BJ (cell line): Measurements from ENCODE around the gene EPM2A. TPM values are rescaled to one million over a fixed set of nuclear protein-coding genes. Genes with fewer than 3 reads are reported as not detected.

Source experiments
- CTCF ChIA-PET: fragments of 350-600 bp; formaldehyde crosslinking; extraction: SDS; loops from one replicate; lab custom pipeline; 2021; ENCODE audit warnings: antibody characterized with exemption, inconsistent platforms; lab: Yijun Ruan, JAX
- POLR2A ChIA-PET: fragments of 300-600 bp; sonication (Branson Sonifier 250); formaldehyde crosslinking; extraction: SDS; loops from one replicate; lab custom pipeline; 2021; ENCODE audit warnings: antibody characterized with exemption; lab: Charles Lee
- DNase-seq: peaks from one replicate; pipeline ENCODE4 v3.0.0-alpha.2; 2011; ENCODE audit warnings: low read depth
- H3K27me3 ChIP-seq: 2 replicates; pipeline ENCODE4 v1.6.0; 2011; ENCODE audit warnings: low read length; ENCODE audit not compliant: control insufficient read depth, insufficient read depth
- H3K36me3 ChIP-seq: 2 replicates; pipeline ENCODE4 v1.5.1; 2011; ENCODE audit warnings: low read length; ENCODE audit not compliant: control insufficient read depth, insufficient read depth
- H3K4me3 ChIP-seq: 2 replicates; pipeline ENCODE4 v1.5.1; 2011; ENCODE audit warnings: low read depth, mild to moderate bottlenecking, control low read depth, low read length
- polyA plus RNA-seq: library from polyadenylated mRNA; depleted of rRNA; stranded (reverse); fragments of >200 nt; gene quantifications from 2 replicates; pipeline ENCODE4 v1.2.3, GENCODE V29; 2011
- TF ChIP-seq, protein P1 (sequence below): IDR thresholded peaks from 2 replicates; pipeline ENCODE4 v1.5.1; 2011; ENCODE audit warnings: low read depth, mild to moderate bottlenecking, control low read depth, inconsistent platforms, low read length, moderate library complexity; ENCODE audit not compliant: insufficient read depth

EPM2A gene
- polyA plus RNA-seq, 1 experiment: 6.5 TPM

DNA sequence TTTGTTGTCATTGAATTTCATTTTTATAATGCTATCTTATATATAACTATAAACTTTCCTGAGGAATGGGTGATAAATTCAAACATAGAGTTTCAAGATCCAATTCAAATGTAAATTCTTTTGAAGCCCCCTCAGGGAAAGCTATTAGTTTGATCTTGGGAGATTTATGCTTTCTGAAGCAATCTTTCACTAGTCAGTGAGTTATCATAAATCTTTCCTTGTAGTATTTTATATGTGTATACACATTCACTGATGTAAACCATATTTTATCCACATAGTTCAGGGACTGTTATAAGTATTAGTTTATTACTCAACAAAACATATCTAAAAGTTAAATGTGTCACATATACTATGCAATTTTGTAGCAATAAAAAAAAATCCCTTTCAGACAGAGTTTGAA, 2.9 kb upstream of the EPM2A start:
- H3K4me3 ChIP-seq: no peak overlapping the region
- DNase-seq: no peak
- TF ChIP-seq, protein P1, sequence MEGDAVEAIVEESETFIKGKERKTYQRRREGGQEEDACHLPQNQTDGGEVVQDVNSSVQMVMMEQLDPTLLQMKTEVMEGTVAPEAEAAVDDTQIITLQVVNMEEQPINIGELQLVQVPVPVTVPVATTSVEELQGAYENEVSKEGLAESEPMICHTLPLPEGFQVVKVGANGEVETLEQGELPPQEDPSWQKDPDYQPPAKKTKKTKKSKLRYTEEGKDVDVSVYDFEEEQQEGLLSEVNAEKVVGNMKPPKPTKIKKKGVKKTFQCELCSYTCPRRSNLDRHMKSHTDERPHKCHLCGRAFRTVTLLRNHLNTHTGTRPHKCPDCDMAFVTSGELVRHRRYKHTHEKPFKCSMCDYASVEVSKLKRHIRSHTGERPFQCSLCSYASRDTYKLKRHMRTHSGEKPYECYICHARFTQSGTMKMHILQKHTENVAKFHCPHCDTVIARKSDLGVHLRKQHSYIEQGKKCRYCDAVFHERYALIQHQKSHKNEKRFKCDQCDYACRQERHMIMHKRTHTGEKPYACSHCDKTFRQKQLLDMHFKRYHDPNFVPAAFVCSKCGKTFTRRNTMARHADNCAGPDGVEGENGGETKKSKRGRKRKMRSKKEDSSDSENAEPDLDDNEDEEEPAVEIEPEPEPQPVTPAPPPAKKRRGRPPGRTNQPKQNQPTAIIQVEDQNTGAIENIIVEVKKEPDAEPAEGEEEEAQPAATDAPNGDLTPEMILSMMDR: no peak
- ChIA-PET POLR2A (no interaction called here), CTCF (no interaction called here)
- no peaks in the 10 kb centered on the region for H3K36me3 ChIP-seq
- no peaks in the 10 kb centered on the region for H3K27me3 ChIP-seq

DNA sequence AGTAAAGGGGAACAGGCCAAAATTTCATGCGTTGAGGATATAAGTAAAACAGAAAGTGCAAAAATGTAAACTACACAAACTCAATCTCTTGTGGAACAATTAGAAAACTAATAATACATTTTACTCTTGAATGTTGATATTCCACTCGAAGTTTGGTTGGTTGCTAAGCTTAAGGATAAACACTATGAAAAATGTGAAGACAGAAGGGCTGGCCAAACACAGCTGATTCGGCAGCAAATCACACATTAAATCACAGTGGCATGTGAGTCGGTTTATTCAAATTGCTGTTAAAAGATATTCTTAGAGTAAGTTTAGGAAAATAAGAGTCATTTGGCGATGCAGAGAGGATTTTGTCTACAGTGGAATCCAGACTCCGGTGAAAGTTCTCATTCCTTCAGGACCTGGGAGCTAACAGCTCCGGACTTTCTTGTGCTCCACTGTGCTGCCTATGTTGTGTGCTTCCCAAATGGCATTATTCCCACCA, 1.4 kb upstream of the EPM2A start:
- ChIA-PET CTCF (interaction anchor here (0.6 to 0.7 kb wide), 3 partner anchors 79 to 155 kb away, joined by 3 to 4 read pairs (median 3); no protein-coding TSS in a partner anchor), POLR2A (no interaction called here)
- TF ChIP-seq, protein P1: no peak

DNA sequence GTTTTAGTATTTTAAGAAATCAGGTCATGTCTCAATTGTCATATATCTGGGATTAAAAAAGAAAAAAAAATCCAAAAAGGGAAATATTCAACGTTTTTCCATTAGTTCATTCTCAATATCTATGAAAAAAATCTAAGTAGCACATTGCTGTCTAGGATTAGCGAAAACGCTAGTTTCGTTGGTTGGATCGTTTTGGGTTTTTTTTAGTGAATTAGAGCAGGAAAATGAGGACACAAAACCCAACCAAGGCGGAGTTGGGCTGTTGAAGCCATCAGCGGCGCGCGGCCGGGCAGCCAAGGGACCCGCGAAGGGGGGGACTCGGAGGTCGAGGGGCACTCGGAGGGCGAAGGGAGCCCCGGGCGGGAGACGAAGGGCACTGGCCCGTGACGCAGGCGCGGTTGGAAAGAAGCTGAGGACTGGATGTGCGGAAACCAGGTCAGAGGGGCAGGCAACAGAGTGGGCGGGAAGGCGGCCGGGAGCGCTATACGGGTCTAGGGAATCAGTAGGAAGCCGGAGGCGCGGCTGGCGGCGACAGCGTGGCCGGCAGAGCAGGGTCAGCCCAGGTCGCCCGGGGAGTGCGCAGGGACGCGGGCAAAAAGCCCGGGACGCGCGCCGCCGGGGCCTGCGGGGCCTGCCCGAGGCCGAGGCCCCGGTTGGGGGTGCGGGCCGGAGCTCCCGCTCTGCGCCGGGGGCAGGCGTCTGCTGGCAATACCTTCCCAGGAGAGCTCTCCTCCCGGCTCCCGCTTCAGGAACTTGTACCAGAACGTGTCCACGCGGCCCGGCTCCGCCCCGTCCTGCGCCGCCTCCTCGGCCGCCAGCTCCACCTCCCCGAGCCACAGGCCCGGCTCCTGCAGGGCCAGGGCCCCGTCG, 599 bp downstream of the EPM2A start:
- TF ChIP-seq, protein P1: no peak
- no peaks in the 10 kb centered on the region for H3K27me3 ChIP-seq
- H3K4me3 ChIP-seq: peak overlapping the region; percentile 81
- POLR2A ChIA-PET: interaction anchor here (0.5 kb wide), 1 partner anchor 744 kb away, joined by 6 read pairs; no protein-coding TSS in a partner anchor
- peak; percentile 34 for DNase-seq
- no peaks in the 10 kb centered on the region for H3K36me3 ChIP-seq
- CTCF ChIA-PET: interaction anchor here (0.7 to 1.1 kb wide), 2 partner anchors 31 to 132 kb away, joined by 3 to 4 read pairs; no protein-coding TSS in a partner anchor

More for the DNA sequence above, 1.4 kb upstream of the EPM2A start:
- H3K36me3 ChIP-seq: no peaks in the 10 kb centered on the region
- H3K27me3 ChIP-seq: no peaks in the 10 kb centered on the region
- H3K4me3 ChIP-seq: no peak overlapping the region
- no peak for DNase-seq

DNA sequence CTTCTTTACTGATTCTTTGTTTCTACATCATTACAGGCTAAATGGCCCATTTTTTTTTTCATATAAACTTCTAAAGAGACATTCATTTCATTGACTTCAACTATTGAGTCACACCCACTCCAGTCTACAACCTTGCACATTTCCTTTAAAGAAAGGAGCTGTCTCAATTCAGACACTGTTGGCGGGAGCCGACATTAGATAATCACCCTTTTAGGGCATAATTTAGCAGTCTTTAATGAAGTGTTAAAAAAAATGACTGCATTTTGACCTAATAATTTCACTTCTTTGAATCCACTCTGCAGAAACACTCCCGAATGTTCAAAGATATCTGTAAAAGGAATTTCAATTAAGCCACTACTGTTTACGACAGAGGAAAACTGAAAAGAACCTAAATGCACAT, 1.5 kb downstream of the EPM2A start:
- POLR2A ChIA-PET: no interaction called here
- CTCF ChIA-PET: interaction anchor here (1.2 kb wide), 1 partner anchor 10 kb away, joined by 4 read pairs; no protein-coding TSS in a partner anchor
- no peak for DNase-seq
- TF ChIP-seq, protein P1: no peak
- no peaks in the 10 kb centered on the region for H3K36me3 ChIP-seq
- no peak overlapping the region; the same call in 1 of the 2 replicates for H3K4me3 ChIP-seq
- H3K27me3 ChIP-seq: no peaks in the 10 kb centered on the region

DNA sequence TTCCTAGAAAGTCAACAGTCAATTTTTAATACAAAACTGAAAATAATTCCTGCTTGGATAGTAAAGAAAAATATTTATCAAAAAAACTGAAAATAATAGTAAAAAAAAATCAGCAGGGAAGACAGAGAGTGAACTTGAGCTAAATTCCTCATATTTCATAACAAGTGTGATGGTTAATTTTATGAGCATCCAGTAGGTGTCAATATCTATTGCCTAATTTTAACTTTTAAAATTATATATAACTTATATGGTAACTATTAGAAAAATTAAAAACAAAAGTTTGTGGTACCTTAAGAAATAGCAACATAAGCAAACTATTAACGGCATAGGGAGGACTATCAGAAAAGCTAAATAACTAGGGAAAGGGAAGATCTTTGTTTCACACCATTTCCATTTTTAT, 2.1 kb downstream of the EPM2A start:
- no peaks in the 10 kb centered on the region for H3K36me3 ChIP-seq
- POLR2A ChIA-PET: no interaction called here
- TF ChIP-seq, protein P1: no peak
- CTCF ChIA-PET: interaction anchor here (1.2 to 1.3 kb wide), 2 partner anchors 9 to 13 kb away, joined by 4 to 7 read pairs; no protein-coding TSS in a partner anchor
- no peaks in the 10 kb centered on the region for H3K27me3 ChIP-seq
- H3K4me3 ChIP-seq: no peak overlapping the region
- no peak for DNase-seq
